ENCODE data around the gene CEP192.

Gene CEP192

GRCh38 chr18:13025233-13025632 is 34.1 kb downstream of the CEP192 start:
- no peak overlapping the region for H3K4me3 ChIP-seq (ENCODE audit: control insufficient read depth, low read depth, low read length)
- no peak for DNase-seq (ENCODE audit: low read depth)
- TF ChIP-seq CTCF (conservative IDR thresholded peaks at IDR 0.05; ENCODE audit: control insufficient read depth, insufficient read depth, low read depth, low read length): no peak

GRCh38 chr18:13026583-13027270 is 35.6 kb downstream of the CEP192 start:
- DNase-seq (ENCODE audit: low read depth): no peak
- TF ChIP-seq CTCF (conservative IDR thresholded peaks at IDR 0.05; ENCODE audit: control insufficient read depth, insufficient read depth, low read depth, low read length): no peak
- no peak overlapping the region for H3K4me3 ChIP-seq (ENCODE audit: control insufficient read depth, low read depth, low read length)

- no peak for TF ChIP-seq CTCF (conservative IDR thresholded peaks at IDR 0.05; ENCODE audit: control insufficient read depth, insufficient read depth, low read depth, low read length)
- no peak for DNase-seq (ENCODE audit: low read depth)
- H3K4me3 ChIP-seq (ENCODE audit: control insufficient read depth, low read depth, low read length): no peak overlapping the region
Measured at GRCh38 chr18:13028869-13029268, 37.7 kb downstream of the CEP192 start.

- no peak overlapping the region for H3K4me3 ChIP-seq (ENCODE audit: control insufficient read depth, low read depth, low read length)
- no peak for DNase-seq (ENCODE audit: low read depth)
- no peak for TF ChIP-seq CTCF (conservative IDR thresholded peaks at IDR 0.05; ENCODE audit: control insufficient read depth, insufficient read depth, low read depth, low read length)
Measured at GRCh38 chr18:13032173-13032572, 41.0 kb downstream of the CEP192 start.

- DNase-seq (ENCODE audit: low read depth): peak; percentile 16
- TF ChIP-seq CTCF (conservative IDR thresholded peaks at IDR 0.05; ENCODE audit: control insufficient read depth, insufficient read depth, low read depth, low read length): no peak
Measured at GRCh38 chr18:13035249-13035914, 44.2 kb downstream of the CEP192 start.

GRCh38 chr18:13036622-13037320 is 45.6 kb downstream of the CEP192 start:
- DNase-seq (ENCODE audit: low read depth): peak; percentile 13
- TF ChIP-seq CTCF (conservative IDR thresholded peaks at IDR 0.05; ENCODE audit: control insufficient read depth, insufficient read depth, low read depth, low read length): no peak
- no peak overlapping the region for H3K4me3 ChIP-seq (ENCODE audit: control insufficient read depth, low read depth, low read length)

More at GRCh38 chr18:13035249-13035914, 44.2 kb downstream of the CEP192 start:
- H3K4me3 ChIP-seq (ENCODE audit: control insufficient read depth, low read depth, low read length): no peak overlapping the region

All from fibroblast of mammary gland (primary cell).